Measurements from ENCODE around the gene GPATCH2L. TPM values are rescaled to one million over a fixed set of nuclear protein-coding genes. Genes with fewer than 3 reads are reported as not detected.

GPATCH2L gene
- total RNA-seq, 2 donors from 2014 or later, result 80.1 to 80.9 TPM

DNA sequence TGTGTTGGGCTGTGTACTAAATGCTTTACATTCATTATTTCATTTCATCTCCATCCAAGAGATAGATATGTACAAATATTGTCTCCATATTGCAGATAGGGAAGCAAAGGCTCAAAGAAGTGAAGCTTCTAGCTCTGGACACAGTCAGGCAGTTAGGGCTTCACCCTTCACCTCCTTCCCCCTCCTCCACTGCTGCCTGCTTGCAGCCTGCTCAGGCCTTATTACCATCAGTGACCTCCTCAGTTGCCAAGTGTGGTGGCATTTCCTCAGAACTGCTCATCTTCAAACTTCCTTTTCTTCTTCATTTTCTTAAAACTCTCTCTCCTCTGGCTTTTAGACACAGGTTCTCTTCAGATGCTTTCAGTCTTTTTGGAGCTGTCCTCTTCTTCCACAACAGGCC, 4.7 kb upstream of the GPATCH2L start:
- peaks cover 10% of the 10 kb centered on the region for H3K4me1 Mint-ChIP-seq (ENCODE audit: low read depth)
- H3K27me3 Mint-ChIP-seq (ENCODE audit: low read depth), result no peaks in the 10 kb centered on the region
- no peak for DNase-seq
- no peak overlapping the region for H3K27ac Mint-ChIP-seq
- H3K4me3 Mint-ChIP-seq, result no peak overlapping the region
- peaks cover 4 to 8% of the 10 kb centered on the region in 2 donors for H3K36me3 Mint-ChIP-seq (ENCODE audit: insufficient read depth in 2 of 2)
- ATAC-seq (replicated peaks in 1 of 2), result no peak
- H3K9me3 Mint-ChIP-seq, result peaks cover 4 to 5% of the 10 kb centered on the region in 2 donors

DNA sequence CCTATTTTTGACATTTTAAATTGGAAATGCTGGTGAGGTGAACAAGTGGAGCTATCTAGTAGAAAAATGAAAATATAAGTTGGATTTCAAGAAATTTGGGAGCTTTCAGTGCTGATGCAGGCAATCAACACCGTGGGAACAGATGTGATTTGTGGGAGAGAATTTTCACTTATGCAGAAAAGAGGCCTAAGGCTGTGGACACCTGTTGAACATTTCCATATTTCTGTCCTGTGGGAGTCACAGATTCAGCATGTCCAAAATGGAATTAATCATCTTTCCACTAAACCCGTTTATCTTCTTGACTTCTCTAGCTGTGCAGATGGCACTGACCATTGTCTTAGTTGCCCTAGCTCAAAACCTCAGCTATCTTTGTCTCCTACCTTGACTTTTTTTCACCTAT, 2.5 kb upstream of the GPATCH2L start:
- H3K9me3 Mint-ChIP-seq, result peaks cover 2 to 4% of the 10 kb centered on the region in 2 donors
- H3K36me3 Mint-ChIP-seq (ENCODE audit: insufficient read depth in 2 of 2), result peaks cover 9 to 12% of the 10 kb centered on the region in 2 donors
- DNase-seq (no peak), ATAC-seq (replicated peaks in 1 of 2) (no peak)
- peaks cover 31% of the 10 kb centered on the region for H3K4me1 Mint-ChIP-seq (ENCODE audit: low read depth)
- no peaks in the 10 kb centered on the region for H3K27me3 Mint-ChIP-seq (ENCODE audit: low read depth)
- no peak overlapping the region for H3K27ac Mint-ChIP-seq
- H3K4me3 Mint-ChIP-seq, result no peak overlapping the region

DNA sequence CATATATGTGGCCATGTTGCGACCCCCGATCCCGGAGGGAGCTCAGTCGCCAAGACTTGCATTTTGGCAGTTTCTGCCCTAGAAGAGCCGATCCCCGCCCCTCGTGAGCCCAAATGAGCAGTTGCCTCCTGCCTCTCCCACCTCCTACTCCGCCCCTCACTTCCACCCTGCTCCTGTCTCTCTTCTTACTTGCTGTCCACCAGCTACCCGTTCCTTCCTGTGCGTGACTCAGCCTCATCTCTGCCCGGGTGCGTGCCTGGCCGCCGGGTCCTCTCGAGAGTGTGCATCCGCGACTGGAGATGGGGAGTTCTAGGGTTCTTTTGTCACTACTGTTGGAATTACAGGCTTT, 585 bp downstream of the GPATCH2L start:
- Mint-ChIP-seq H3K4me3 (peak overlapping the region; percentile 95 to 97), H3K9me3 (peaks cover 2 to 4% of the 10 kb centered on the region in 2 donors), H3K27ac (peak overlapping the region; percentile 78), H3K4me1 (ENCODE audit: low read depth) (peaks cover 62% of the 10 kb centered on the region), H3K36me3 (ENCODE audit: insufficient read depth in 2 of 2) (peaks cover 18 to 31% of the 10 kb centered on the region in 2 donors), H3K27me3 (ENCODE audit: low read depth) (no peaks in the 10 kb centered on the region)
- ATAC-seq (replicated peaks in 1 of 2), result peak; percentile 91
- DNase-seq, result peak; percentile 83 to 89

DNA sequence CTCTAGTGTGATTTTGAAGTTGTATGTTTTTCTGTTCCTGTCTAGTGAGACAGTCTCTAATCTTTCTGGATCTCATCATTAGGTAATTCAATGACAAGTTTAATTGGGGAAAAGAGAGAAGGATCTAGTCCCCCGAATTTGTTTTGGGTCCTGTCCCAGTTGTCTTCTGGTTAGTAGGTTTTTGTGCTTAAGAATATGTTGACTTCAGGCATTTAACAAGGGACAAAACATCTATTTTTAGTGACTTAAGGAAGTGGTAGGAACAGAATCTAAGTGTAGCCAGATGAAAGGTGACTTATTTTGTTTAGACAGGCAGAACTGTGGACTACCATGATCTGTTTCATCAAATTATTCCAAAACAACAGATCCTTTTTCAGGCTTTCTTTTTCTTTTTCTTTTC, 2.2 kb downstream of the GPATCH2L start:
- Mint-ChIP-seq H3K36me3 (ENCODE audit: insufficient read depth in 2 of 2) (peaks cover 21 to 45% of the 10 kb centered on the region in 2 donors), H3K4me1 (ENCODE audit: low read depth) (peaks cover 78% of the 10 kb centered on the region), H3K27ac (peak overlapping the region; percentile 66), H3K27me3 (ENCODE audit: low read depth) (no peaks in the 10 kb centered on the region), H3K4me3 (peak overlapping the region; percentile 84 to 97), H3K9me3 (peaks cover 2 to 4% of the 10 kb centered on the region in 2 donors)
- ATAC-seq (replicated peaks in 1 of 2) (no peak), DNase-seq (no peak)

DNA sequence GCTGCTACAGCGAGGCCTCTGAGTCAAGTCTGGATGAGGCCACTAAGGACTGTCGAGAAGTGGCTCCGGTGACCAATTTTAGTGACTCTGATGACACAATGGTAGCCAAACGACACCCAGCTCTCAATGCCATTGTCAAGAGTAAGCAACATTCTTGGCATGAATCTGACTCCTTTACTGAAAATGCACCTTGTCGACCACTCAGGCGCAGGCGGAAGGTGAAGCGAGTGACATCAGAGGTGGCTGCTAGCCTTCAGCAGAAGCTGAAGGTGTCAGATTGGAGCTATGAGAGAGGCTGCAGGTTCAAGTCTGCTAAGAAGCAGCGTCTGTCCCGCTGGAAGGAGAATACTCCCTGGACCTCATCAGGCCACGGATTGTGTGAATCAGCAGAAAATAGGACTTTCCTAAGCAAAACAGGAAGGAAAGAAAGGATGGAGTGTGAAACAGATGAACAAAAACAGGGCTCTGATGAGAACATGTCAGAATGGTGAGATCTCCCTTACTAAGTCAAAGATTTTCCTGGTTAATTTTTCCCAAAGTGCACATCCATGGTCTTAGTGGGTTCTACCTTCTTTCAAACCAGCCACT, 2.9 kb downstream of the GPATCH2L start:
- Mint-ChIP-seq H3K27ac (peak overlapping the region; percentile 66), H3K4me3 (peak overlapping the region; percentile 84 to 97), H3K36me3 (ENCODE audit: insufficient read depth in 2 of 2) (peaks cover 25 to 50% of the 10 kb centered on the region in 2 donors)

DNA sequence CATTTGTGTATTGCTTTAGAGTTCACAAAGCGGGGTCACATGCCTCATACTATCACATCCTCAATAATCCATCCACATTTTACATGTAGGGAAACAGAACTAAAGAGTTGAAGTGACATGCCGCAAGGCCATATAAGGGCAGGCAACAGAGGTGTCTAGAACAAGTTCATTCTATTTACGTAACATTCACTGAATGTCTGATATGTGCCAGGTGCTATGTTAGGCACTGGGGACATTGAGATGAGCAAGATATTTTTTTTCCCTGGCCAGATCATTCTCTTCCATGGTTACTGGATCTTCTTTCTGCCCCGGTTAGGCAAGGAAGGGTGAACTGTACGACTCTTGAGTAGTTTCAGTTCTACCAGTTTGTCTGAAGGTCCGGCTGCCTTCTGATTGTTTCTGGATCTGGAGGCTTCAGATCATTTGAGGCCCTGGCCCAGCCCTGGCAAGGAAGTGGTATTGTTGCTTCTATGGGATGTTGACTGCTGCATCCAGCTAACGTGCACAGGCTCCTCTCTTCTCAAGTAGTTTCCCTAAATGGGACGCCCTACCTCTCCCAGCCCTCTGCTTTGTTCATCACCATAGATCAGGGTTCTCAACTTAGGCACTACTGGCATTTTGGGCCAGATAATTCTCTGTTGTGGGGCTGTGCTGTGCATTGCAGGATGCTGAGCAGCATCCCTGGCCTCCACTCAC, 12.1 kb downstream of the GPATCH2L start:
- peak overlapping the region; percentile 25 for H3K27ac Mint-ChIP-seq
- peaks cover 22% of the 10 kb centered on the region for H3K4me1 Mint-ChIP-seq (ENCODE audit: low read depth)
- no peaks in the 10 kb centered on the region for H3K9me3 Mint-ChIP-seq
- H3K36me3 Mint-ChIP-seq (ENCODE audit: insufficient read depth in 2 of 2), result peaks cover 11 to 29% of the 10 kb centered on the region in 2 donors
- DNase-seq, result no peak
- H3K4me3 Mint-ChIP-seq, result no peak overlapping the region
- no peaks in the 10 kb centered on the region for H3K27me3 Mint-ChIP-seq (ENCODE audit: low read depth)
- ATAC-seq (replicated peaks in 1 of 2), result no peak

More for the DNA sequence above, 2.9 kb downstream of the GPATCH2L start:
- no peak for ATAC-seq (replicated peaks in 1 of 2)
- no peak for DNase-seq
- H3K4me1 Mint-ChIP-seq (ENCODE audit: low read depth), result peaks cover 78% of the 10 kb centered on the region
- H3K27me3 Mint-ChIP-seq (ENCODE audit: low read depth), result no peaks in the 10 kb centered on the region
- peaks cover 2 to 4% of the 10 kb centered on the region in 2 donors for H3K9me3 Mint-ChIP-seq

DNA sequence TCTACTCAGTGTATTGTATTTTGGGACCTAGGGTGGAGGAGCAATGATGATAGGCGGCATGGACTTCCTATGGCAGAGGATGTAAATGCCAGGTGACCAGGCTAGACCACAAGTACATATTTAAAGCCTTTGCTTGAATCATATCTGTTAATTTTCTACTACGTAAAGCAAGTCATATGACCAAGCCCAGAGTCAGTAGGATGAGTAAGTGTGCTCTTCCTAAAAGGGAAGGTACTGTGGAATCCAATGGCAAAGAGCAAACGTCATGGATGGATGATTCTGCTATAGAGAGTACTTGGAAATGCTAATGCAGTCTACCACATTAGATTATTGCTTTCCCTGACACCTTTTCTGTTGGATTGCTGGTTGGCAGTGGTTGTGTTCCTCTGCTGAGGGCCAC, 16.8 kb downstream of the GPATCH2L start:
- Mint-ChIP-seq H3K9me3 (no peaks in the 10 kb centered on the region), H3K4me3 (no peak overlapping the region), H3K27ac (no peak overlapping the region), H3K36me3 (ENCODE audit: insufficient read depth in 2 of 2) (peaks cover 8 to 28% of the 10 kb centered on the region in 2 donors), H3K4me1 (ENCODE audit: low read depth) (peaks cover 5% of the 10 kb centered on the region), H3K27me3 (ENCODE audit: low read depth) (no peaks in the 10 kb centered on the region)
- no peak for DNase-seq
- ATAC-seq (replicated peaks in 1 of 2), result no peak

DNA sequence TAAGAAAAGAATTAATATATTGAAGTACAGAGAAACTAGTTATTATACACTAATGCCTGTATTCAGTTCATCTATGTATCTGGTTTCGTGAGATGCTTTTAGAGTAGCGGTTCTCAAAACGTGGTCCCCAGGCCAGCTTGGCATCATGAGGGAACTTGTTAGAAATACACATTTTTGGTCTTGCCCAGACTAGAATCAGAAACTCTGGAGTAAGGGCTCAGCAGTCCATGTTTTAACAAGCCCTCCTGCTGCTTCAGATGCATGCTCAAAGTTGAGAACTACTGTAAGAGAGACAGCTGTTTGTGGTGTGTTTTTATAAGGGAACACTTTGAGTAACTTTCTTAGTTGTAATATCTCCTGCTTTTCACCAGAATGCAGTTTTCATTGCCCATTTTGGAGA, 18.1 kb downstream of the GPATCH2L start:
- Mint-ChIP-seq H3K27ac (no peak overlapping the region), H3K36me3 (ENCODE audit: insufficient read depth in 2 of 2) (peaks cover 5 to 24% of the 10 kb centered on the region in 2 donors), H3K9me3 (no peaks in the 10 kb centered on the region), H3K27me3 (ENCODE audit: low read depth) (no peaks in the 10 kb centered on the region), H3K4me3 (no peak overlapping the region), H3K4me1 (ENCODE audit: low read depth) (peaks cover 5% of the 10 kb centered on the region)
- ATAC-seq (replicated peaks in 1 of 2) (no peak), DNase-seq (no peak)

DNA sequence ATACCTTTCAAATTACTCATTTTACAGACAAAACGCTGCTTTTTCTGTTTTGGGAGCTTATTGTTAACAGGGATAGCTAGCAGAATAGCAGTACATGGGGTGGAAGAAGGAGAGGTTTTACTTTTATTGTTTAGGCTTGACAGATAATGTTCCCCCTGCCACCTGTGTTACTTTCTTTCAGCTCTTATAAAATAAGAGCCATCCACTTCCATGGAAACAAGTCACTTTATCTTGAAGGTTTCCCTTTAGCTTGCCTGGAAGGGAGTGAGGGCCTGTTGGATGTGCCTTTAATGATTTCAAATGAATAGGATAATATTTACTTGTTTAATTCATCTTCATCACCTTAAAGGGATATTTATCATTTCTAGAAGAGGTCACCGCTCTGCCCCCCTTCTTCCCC, 23.3 kb downstream of the GPATCH2L start:
- ATAC-seq (replicated peaks in 1 of 2) (no peak), DNase-seq (no peak)
- Mint-ChIP-seq H3K4me1 (ENCODE audit: low read depth) (no peaks in the 10 kb centered on the region), H3K4me3 (no peak overlapping the region), H3K36me3 (ENCODE audit: insufficient read depth in 2 of 2) (peaks cover 3 to 12% of the 10 kb centered on the region in 2 donors), H3K9me3 (no peaks in the 10 kb centered on the region), H3K27me3 (ENCODE audit: low read depth) (no peaks in the 10 kb centered on the region), H3K27ac (no peak overlapping the region)

DNA sequence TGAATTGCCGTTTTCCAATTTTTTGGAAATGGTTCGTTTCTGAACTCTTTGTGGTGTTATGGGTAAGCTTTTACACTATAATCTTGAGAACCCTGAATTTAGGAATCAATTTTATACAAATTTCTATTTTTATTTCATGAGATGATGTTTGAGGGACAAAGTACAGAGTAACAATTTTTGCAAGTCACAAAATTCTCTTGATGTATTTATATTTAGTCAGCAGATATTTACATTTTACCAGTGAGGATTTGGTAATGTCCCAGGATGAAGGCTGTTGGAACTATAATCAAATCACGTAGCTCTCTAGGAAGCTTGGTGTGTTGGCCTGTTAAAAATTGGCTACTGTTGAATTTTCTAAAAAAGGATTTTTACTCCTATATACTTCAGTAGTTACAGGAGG, 24.2 kb downstream of the GPATCH2L start:
- Mint-ChIP-seq H3K9me3 (no peaks in the 10 kb centered on the region), H3K4me1 (ENCODE audit: low read depth) (no peaks in the 10 kb centered on the region), H3K4me3 (no peak overlapping the region), H3K36me3 (ENCODE audit: insufficient read depth in 2 of 2) (peaks cover 3 to 11% of the 10 kb centered on the region in 2 donors), H3K27ac (no peak overlapping the region), H3K27me3 (ENCODE audit: low read depth) (no peaks in the 10 kb centered on the region)
- ATAC-seq (replicated peaks in 1 of 2) (no peak), DNase-seq (no peak)

DNA sequence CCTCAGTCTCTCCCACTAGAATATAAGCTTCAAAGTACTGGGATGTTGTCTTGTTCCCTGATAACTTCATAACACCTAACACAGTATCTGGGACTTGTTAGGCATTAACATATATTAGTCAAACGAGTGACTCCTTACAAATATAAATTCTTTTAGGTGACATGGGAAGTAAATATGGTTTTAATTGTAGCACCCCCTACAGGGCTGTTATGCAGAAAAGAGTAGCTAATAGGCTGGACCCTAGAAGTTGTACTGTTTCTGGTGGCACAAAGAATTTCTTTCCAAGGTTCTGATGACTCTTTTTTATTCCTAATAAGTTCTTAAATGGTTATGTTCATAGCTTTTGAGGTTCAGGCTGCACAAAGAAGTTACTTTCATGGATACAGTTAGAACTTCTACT, 29.8 kb downstream of the GPATCH2L start:
- Mint-ChIP-seq H3K4me1 (ENCODE audit: low read depth) (no peaks in the 10 kb centered on the region), H3K27ac (no peak overlapping the region), H3K9me3 (no peaks in the 10 kb centered on the region), H3K27me3 (ENCODE audit: low read depth) (no peaks in the 10 kb centered on the region), H3K36me3 (ENCODE audit: insufficient read depth in 2 of 2) (peaks cover 6 to 18% of the 10 kb centered on the region in 2 donors), H3K4me3 (no peak overlapping the region)
- DNase-seq (no peak), ATAC-seq (replicated peaks in 1 of 2) (no peak)

DNA sequence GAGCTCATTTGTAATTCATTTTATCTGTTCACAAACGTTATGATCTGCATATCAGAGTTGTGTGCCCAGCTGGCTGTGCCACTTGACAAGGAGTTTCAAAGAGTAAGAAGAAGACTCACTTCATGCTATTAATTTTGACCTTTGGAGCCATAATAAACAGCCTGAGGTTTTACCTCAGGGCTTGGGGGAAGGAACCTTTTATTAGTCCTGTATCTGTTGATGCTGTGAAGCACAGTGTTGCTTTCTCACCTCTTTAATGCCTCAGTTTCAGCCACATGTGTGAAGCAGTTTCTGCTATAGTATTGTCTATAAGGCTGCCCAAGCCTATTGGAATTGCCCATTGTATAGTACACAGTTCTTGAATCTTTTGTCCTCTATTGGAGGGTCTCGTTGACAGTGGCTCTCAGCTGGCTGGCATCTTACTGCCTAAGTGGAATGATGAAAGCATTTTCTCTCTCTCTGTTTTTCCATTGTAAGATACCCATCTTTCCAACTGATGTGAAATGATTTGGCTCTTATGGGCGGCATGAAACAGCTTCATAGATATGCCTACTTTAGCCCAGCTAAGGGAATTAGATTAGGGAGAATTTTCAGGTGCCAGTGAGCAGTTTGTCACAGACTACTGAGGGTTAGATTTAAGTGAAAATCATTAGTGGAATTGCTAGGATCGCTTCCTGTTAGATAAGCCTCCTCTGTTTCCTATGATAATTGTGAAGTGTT, 34.7 kb downstream of the GPATCH2L start:
- no peaks in the 10 kb centered on the region for H3K27me3 Mint-ChIP-seq (ENCODE audit: low read depth)
- H3K4me1 Mint-ChIP-seq (ENCODE audit: low read depth), result peaks cover 9% of the 10 kb centered on the region
- DNase-seq (no peak), ATAC-seq (replicated peaks in 1 of 2) (no peak)
- peaks cover 4 to 17% of the 10 kb centered on the region in 2 donors for H3K36me3 Mint-ChIP-seq (ENCODE audit: insufficient read depth in 2 of 2)
- H3K27ac Mint-ChIP-seq, result peak overlapping the region; percentile 66
- H3K4me3 Mint-ChIP-seq, result no peak overlapping the region
- H3K9me3 Mint-ChIP-seq, result no peaks in the 10 kb centered on the region

DNA sequence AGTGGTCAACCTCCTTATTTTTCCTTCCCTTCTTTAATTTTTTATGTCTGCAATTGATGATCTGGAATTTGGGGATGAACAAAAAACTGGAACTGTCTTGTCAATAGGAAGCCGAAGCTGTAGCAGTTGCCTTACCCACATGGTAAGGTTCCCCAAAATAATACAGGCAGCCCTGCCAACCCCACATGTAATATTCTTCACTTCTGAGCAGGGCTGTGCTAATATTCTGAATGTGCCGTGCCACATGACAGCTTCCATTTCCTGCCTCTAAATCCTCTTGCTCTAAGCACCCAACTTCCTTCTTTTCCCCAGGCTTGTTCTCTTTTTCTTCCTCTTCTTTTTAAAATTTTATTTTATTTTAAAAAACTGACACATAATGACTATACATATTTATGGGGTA, 39.6 kb downstream of the GPATCH2L start:
- Mint-ChIP-seq H3K4me3 (no peak overlapping the region), H3K4me1 (ENCODE audit: low read depth) (peaks cover 9% of the 10 kb centered on the region), H3K27ac (no peak overlapping the region), H3K27me3 (ENCODE audit: low read depth) (no peaks in the 10 kb centered on the region), H3K36me3 (ENCODE audit: insufficient read depth in 2 of 2) (peaks cover 0 to 22% of the 10 kb centered on the region in 2 donors), H3K9me3 (no peaks in the 10 kb centered on the region)
- no peak for ATAC-seq (replicated peaks in 1 of 2)
- no peak for DNase-seq

Data from activated T-cell treated with anti-CD3 and anti-CD28 coated beads, Interleukin-2, amount 50 U/mL, for 72 hours (primary cell).